Left forelimb (tissue), 1 donor: ENCODE data around the gene SNRPD3.
"Not testable (repeated sequence)": the region's sequence is repeated elsewhere in the genome, so short reads cannot be mapped to it uniquely, and the experiment has no call there.

Experiments used
- DNase-seq: peaks from one replicate; pipeline ENCODE4 v3.0.0-alpha.2; 2018; ENCODE audit warnings: low spot score

Gene SNRPD3

DNA sequence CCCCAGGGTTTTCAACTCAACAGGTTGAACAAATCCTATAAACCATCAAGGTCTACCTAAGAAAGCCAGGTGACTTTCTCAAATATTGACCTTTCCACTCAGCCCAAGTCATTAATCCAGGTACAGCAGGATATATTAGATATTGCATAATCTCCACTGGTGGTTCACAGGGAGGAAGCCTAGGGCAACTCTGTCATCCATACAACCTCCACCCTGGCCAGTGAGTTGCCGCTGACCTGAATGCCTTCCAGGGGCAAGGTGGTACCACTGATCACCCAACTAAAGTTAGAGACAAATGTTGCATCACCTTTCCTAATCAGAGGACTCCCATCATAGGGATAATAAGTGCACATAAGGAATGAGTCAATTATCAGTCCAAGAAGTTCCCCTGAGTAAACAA lies 23.7 kb upstream of the SNRPD3 start:
- DNase-seq, result no peak

- DNase-seq, result no peak
These were observed 20.5 kb upstream of the SNRPD3 start for GRCh38 chr22:24535348-24535747.

DNA sequence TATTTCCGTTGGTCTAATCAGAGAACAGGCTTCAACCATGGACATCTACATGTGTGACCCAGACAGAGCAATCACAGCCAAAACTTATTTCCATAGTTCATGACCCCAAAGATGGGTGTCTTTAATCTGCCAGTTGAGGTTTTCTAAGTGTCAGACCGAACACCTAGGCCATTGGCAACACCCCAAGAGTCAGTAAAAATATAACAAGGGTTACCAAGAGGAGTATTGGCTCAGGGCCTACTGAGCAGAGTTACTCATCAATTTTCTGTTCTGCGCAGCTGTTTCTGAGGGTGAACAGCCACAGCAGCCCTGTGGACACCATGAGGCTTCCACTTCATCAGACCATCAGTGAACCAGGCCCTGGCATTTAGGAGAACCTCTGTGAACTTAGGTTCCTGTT lies 19.7 kb upstream of the SNRPD3 start:
- no peak for DNase-seq

GRCh38 chr22:24540470-24540869 lies 15.3 kb upstream of the SNRPD3 start:
- DNase-seq, result no peak

DNA sequence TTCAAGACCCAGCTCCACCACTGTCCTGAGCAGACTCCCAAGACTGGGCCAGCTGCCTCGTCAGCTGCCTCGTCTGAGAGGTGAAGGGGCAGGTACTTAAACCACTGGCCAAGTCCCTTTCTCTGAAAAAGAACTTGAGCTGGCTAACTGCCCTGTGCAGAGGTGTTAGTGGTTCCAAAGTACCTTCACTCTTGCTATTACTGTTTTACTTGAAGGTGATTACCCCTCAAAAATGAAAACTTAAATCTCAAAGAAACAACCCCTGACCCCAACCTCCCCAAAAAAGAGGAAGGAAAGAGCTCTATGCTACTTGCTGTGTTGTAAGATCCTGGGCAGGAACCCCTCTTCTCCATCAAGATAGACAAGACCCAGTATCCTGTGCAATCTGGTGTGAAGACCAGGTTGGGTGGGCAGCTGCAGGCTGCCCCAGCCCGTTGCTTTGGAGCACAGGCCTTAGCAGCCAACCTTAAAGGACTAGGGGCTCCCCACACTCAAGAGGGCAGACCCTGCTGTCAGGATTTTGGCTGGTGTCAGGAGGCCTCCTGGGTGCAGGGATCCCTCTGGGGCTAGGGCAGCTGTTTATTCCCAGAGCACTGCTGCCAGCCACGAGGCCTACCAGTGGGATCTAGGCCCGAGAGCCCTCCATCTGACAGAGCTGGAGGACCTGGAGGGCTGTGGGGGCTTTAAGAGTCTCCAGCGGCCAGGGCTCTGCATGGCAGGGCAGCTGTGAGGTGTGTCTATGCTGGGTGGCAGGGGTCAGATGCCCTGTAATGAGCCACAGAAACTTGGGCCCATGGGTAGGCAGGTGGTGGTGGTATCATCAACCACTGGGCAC lies 13.9 kb upstream of the SNRPD3 start:
- no peak for DNase-seq

- no peak for DNase-seq
These were observed 13.2 kb upstream of the SNRPD3 start for GRCh38 chr22:24542641-24543040.

DNA sequence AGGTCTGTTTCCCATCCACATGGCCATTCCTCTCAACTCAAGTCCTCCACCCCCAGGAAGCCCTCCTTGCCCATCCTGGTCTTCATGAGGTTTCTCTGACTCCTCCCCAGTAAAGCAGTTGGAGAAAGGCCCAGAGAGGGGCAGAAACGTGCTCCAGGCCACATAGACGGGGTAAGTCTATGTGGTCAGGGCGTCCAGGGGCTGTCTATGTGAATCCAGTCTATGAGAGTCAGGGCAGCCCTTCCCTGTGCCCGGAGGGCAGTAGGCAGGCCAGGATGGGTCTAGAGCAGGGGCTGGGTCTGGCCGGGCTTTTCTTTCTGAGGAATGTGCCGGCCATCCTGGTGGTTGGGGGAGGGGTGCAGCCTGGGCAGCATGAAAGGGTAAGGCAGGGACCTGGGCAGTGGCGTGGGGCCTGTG lies 12.6 kb upstream of the SNRPD3 start:
- DNase-seq, result no peak

GRCh38 chr22:24543679-24544243 lies 12.0 kb upstream of the SNRPD3 start:
- no peak for DNase-seq

GRCh38 chr22:24548812-24549211 lies 7.0 kb upstream of the SNRPD3 start:
- DNase-seq, result no peak

DNA sequence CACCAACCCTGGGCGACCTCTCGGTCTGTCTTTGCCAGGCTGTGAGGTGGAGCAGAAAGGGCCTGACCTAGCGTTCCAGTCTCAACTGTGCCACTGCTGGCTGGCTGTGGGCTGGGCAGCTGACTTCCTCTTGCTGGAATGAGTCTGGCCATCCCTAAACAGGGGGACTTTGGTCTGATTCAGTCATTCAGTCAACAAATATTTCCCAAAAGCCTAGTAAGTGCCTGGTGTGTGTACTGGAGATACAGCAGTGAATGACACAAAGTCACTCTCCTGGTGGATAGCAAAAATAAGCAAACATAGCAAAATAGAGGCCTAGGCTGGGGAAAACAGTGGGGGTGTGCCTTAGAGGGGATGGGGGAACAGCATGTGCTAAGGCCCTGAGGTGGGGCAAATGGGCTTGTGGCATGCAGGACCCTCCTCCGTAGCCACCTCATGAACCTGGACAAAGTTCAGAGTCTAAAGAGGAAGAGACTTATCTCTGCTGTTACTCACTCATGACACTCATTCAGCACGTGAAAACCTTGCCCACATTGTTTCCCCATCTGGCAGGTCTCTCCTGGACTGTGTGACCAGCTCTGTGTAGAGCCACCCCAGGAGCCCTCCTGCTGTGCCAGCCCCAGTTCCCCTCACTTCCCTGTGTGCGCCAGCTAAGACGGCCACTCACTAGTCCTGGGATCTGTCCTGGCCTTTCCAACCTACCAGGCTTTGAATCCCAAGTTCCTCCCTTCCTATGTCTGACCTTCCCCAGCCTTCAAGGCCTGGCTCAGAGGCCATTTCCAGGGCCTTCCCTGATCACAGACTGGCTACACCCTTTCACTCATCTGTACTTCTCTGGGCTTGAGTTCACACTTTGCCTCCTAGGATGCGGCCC lies 5.5 kb upstream of the SNRPD3 start:
- no peak for DNase-seq

GRCh38 chr22:24550902-24551435 lies 4.8 kb upstream of the SNRPD3 start:
- DNase-seq, result no peak

DNA sequence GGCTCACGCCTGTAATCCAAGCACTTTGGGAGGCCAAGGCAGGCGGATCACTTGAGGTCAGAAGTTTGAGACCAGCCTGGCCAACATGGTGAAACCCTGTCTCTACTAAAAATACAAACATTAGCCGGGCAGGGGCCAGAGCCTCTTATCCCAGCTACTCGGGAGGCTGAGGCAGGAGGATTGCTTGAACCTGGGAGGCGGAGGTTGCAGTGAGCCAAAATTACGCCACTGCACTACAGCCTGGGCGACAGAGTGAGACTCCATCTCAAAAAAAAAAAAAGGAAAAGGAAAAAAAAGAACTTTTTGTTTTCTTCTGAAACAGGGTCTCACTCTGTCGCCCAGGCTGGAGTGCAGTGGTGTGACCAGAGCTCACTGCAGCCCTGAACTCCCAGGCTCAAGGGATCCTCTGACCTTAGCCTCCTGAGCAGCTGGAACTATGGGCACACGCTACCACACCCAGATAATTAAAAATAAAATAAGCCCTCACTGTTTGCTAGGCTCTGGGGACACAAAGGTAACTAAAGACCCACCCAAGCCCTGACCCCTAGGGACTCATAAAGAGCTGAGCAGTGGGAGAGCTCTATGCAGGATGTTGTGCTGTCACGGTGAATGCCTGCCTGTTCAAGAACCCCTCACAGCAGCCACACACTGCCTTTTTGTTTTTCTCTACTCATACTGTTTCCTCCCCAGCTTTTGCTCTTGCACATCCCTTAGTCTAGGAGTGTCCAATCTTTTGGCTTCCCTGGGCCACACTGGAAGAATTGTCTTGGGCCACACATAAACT lies 3.1 kb upstream of the SNRPD3 start:
- DNase-seq, result not testable (repeated sequence)

DNA sequence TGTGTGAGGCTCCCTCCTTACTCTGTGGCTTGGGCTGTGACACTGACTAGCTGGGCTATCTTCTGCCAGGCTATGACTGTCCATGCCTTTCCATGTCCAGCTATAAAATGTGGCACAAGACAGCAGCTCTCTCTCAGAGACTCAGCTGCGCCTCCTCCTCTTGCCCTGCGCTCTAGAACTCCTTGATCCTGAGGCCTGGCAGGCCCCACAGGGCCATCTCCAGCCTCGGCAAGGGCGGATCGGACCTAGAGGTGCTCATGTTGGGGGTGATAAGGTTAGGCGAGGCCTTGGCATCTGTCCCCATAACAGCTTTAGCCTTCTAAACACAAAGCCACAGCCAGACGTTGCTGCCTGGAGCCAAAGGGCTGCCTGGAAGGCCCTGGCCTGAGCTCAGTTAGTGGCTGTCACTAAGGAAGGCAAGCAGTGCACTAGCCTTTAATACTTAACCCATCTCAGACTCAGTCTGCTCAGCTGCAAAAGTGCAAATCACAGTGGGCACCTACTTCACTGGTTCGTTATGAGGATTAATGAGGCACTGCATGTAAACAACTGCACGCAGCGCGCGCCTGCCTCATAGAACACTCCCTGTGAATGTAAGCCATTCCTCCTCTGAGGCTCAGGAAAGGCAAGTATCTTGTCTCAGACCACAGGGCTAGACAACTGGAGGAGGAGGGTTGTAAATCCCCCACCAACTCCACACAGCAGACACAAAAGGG lies 2.0 kb upstream of the SNRPD3 start:
- no peak for DNase-seq

GRCh38 chr22:24554313-24555164 lies 1.3 kb upstream of the SNRPD3 start, which contains the start of gene GUCD1:
TSS of gene GUCD1 (minus strand) at chr22:24555138. CDS start at chr22:24554991, 147 bp downstream.
- DNase-seq, result no peak

DNA sequence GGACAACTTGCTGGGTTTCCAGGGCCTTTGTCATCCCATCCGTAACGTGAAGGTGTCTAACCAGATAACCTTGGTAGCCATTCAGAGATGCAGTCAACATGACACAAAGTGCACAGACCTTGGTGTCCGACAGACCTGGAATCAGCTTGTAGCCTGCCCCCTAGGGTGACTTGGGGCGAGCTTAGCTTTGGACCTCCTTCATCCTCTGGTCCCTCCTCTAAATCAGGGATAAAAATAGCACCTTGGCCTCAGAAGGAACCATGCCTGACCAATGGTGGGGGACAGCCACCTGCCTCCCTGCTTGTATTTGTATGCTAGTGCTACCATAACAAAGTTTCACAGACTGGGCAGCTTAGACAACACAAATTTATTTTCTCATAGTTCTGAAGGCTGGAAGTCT lies 3.7 kb downstream of the SNRPD3 start:
- no peak for DNase-seq

DNA sequence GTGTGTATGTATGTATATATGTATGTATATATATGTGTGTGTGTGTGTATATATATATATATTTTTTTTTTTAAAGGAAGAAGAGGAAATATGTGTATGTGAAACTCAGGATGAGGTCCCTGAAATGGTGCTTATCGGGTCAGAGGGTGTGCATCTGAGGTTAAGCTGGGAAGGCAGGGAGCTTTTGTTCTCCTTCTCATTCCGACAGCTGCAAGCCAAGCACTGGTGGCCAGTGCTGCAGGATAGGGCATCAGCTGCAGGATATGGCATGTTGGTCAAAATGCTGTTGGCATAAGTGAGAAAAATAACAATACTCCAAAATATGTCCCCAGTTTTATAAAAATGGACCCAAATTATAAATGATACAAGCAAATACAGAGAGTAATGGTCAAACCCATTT lies 7.4 kb downstream of the SNRPD3 start:
- no peak for DNase-seq

- no peak for DNase-seq
These were observed 8.7 kb downstream of the SNRPD3 start for GRCh38 chr22:24564376-24565058.

GRCh38 chr22:24565077-24565476 lies 9.3 kb downstream of the SNRPD3 start:
- DNase-seq, result no peak

DNA sequence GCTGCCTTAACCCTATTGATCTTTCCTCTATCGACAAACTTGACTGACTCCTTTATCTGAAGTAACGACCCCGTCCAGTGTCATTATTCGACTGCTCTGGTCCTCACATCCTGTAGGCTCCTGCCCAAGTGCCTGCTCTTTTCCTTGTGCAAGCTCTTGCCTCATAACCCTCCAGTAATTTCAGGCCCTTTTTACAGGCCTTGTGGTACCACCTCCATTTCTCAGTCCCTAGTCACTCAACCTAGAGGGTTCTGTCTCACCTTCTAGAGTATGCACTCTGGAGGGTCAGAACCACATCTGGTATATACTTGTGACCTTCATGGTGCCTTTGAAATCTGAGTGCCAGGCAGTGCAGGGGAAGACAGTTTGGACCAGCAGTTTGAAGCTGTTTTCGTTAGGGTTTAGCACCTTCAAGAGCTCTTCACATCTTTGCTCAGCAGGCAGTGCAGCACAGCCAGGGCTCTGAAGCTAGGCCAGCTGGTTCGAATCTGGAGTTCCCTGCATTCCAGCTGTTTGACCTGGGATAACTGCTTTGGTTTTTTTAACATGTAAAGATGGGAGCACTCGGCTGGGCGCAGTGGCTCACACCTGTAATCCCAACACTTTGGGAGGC lies 11.2 kb downstream of the SNRPD3 start:
- no peak for DNase-seq
